Measurements from ENCODE around the gene RNF144B.

RNF144B gene

GRCh38 chr6:18412068-18412467 is 24.9 kb downstream of the RNF144B start:
- no peak for DNase-seq

GRCh38 chr6:18412644-18413043 is 25.5 kb downstream of the RNF144B start:
- no peak for DNase-seq

DNA sequence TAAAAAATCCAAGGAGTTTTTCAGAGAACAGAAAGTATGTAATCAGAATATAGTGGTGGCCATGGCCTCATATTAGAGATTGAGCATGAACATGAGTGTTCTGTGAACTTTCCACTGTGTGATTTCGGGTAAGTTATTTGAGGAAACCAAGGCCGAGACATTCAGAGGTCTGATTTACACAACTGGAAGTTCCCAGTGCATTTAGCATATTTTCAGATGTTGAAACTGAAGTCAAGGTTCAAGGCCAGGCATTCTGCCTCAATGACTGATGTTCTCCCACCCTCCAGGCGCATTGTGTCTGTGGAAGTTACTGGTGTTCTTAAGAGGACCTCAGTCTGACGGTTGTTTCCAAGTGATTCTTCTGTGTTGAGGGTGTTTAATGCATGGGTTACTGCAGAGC is 26.2 kb downstream of the RNF144B start:
- no peak for DNase-seq

DNA sequence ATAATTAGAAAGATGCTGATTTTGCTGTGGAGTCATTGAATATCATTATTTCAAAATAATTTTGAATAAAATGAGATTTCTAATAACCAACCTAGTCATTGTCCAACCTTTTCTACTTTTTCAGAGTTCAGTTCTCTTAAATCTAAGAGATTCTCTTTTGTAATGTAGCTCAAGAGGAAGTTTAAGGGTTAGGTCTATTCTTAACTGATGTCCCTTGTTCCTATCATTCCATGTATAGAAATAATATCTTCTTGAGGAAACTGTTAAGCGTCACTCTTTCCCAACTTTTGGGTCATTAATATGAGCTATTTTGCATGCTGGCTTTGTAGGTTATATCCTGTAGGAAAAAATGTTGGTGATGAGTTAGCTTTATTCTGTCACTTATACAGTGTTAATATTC is 27.0 kb downstream of the RNF144B start:
- no peak for DNase-seq

DNA sequence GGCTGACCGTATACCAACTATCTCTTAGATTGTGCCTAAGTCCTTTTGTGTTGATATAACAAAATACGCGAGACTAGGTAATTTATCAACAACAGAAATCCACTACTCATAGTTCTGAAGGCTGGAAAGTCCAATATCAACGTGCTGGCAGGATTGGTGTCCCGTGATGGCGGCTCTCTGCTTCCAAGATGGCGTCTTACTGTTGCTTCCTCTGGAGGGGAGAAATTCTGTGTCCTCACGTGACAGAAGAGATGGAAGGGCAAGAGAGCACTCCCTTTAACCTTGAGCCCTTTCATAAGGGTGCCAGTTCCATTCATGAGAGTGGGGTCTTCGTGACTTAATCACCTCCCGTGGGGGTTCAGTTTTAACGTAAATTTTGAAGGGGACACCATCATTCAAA is 28.1 kb downstream of the RNF144B start:
- DNase-seq: no peak

DNA sequence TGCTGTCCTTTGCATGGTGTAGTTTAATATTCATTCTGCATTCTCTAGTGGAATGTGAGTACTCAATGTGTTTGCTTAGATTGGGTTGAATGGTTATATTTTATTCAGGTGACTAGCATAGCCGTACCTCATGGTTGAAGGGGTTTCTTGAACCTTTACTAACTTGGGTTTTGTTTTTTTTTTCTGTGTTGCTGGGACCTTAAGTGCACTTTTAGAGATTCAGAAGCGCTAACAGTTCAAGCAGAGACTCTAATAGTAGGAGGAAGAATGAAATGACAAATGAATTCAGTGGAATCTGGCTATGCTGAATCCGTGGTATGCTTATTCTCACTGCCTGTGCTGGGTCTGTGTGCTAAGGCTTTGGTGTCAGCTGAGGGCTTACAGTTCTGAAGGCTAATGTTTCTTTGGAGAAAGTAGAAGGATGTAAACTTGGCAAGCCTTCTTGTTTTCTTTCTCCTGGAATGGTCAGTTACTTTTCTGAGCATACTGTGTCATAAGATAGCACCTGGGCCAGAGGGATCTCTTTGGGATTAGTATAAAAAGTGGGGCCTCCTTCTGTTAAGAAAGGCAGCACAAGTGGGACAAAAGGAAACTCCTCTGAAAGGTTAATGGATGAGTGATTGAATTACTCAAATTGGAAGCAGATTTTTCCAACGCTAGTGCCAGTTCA is 28.7 kb downstream of the RNF144B start:
- peak in 1 of 2 experiments; percentile 20 for DNase-seq

DNA sequence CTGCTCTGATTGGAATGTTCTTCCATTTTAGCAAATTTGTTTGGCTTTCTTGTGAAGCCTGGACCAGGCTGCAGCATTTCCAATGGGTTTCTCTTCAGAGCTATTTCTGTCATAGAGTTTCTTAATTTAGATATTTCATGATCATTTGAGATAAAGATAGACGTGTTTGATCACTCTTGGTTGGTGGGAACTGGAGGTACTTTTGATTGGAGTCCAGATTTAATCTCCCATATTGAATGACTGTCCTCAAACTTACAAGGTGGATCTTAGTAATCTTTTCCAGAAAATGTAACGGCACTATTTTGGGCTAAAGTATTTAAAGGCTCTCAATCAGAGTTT is 29.2 kb downstream of the RNF144B start:
- DNase-seq: no peak

GRCh38 chr6:18420328-18420727 is 33.2 kb downstream of the RNF144B start:
- no peak for DNase-seq

DNA sequence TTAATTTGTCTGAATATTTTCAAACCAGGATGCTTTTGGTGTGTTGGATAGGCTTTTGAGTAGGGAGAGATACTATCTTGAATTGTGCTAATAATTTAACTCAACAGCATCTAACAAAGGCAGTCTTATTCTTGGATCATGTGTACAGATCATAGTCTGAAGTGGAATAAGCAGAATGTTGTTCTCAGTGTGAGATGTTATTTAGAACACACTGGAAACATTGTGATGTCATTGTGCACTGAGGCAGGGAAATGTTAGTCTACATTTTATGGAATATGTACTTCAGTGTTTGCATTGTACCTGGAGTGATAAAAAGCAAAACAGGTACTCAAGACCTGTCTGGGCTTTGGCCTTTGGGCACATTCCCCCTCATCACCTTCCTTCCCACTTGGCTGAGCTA is 35.0 kb downstream of the RNF144B start:
- DNase-seq: no peak

DNA sequence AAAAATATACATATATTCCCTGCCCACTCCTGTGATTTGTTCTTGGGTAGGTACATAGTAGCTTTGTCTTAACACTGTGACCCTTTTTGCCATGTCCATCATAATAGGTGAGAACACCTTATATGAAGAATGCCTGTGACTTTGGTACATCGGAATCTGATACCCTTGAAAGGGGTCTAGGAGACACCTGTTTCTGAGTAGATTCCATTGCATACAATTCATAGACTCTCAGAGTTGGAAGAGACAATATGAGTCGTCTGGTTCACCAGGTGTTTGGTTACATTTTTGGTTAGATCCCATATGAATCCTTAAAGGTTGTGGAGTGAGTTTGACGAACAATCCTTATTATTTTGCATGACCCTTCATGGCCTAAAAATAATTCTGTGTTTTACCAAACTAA is 36.3 kb downstream of the RNF144B start:
- DNase-seq: no peak

- DNase-seq: no peak
Observed at GRCh38 chr6:18424201-18424600, 37.1 kb downstream of the RNF144B start.

DNA sequence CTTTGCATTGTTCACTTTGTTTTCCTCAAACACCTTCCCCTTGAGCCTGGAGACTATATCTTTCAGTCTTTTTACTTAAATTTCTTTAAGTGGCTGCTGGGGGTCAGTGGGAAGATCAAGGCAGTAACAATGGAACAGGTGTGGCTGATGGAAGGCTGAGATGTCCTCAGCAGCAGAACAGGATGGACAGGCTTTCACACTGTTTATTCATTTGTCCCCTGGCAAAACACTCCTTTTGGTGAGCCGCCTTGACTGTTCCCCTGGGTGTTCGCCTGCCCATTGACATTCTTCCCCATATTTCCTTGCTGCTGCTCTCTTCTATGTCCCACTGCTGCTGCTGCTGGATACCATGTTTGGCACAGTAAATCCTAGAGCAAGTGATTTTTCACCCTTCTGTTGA is 38.1 kb downstream of the RNF144B start:
- DNase-seq: no peak

DNA sequence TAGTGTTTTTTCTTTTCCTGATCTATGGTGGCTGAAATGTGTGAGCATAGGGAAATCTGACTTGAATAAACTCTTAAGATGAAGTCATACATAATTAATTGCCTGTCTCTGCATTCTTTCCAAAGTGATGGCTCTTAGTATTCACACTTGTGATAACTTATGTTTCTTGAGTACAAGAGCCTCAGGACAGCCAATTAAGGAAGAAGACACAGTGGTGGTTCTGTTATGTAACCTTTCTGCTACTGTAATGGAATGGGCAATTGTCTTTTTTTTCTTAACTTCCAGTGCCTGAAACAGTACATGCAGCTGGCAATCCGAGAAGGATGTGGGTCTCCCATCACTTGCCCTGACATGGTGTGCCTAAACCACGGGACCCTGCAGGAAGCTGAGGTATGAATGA is 40.1 kb downstream of the RNF144B start:
- DNase-seq: no peak

GRCh38 chr6:18429655-18430297 is 42.6 kb downstream of the RNF144B start:
- no peak for DNase-seq

DNA sequence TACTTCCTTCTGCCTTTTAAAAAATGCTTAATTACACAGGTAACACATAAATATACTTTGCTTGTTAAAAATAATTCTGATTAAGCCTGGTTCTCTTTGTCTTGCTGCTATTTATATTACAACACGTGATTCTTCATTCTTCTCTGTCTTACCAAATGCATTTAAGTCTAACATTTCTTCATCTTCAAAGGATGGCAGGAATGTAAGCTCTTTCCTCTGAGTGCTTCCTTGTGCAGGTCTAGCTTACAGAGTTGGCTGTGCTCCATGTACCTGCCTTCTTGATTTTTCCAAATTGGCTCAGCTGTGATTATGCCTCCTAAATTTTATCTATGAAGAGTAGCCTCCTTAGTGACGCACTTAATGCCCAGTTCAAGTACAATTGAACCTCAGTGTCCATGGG is 44.4 kb downstream of the RNF144B start:
- DNase-seq: no peak

DNA sequence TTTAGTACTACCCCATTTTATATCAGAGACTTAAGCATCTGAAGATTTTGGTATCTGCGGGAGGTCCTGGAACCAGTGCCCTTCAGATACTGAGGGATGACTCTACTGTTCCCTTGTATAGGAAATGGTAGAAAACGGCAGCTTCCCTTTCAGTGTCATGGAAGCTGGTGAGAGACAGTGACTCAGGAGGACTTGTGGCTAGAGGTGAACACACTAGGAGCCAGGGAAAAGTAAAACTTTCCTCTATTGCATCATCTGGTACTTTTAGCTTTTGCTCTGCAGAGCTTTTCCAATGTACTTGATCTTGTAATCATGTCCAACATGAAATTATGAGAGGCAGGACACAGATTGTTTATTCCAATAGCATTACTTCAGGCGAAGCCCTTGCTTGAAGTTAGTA is 45.0 kb downstream of the RNF144B start:
- no peak for DNase-seq

GRCh38 chr6:18432619-18433018 is 45.5 kb downstream of the RNF144B start:
- no peak for DNase-seq

- DNase-seq: no peak
Observed at GRCh38 chr6:18433059-18433458, 45.9 kb downstream of the RNF144B start.

- DNase-seq: no peak
Observed at GRCh38 chr6:18436341-18436740, 49.2 kb downstream of the RNF144B start.

DNA sequence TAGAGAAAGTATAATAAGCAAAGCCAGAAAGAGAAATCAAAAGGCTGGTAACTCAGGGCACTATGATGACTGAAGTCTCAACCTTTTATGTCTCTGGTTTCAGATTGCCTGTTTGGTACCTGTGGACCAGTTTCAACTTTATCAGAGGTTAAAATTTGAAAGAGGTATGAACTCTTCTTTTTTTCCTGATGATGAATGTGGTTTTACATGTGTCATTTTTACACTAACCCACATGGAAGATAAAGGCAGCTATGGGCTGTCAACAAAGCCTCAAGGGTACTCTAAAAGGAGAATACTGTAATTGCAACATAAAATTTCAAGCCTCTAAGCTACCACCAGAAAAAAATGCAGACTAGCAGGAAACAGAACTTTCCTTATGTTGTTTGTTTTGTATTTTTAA is 52.4 kb downstream of the RNF144B start:
- no peak for DNase-seq

- peak; percentile 19 to 54 for DNase-seq
Observed at GRCh38 chr6:18441251-18441979, 54.3 kb downstream of the RNF144B start.

GRCh38 chr6:18444111-18444510 is 57.0 kb downstream of the RNF144B start:
- no peak for DNase-seq

DNA sequence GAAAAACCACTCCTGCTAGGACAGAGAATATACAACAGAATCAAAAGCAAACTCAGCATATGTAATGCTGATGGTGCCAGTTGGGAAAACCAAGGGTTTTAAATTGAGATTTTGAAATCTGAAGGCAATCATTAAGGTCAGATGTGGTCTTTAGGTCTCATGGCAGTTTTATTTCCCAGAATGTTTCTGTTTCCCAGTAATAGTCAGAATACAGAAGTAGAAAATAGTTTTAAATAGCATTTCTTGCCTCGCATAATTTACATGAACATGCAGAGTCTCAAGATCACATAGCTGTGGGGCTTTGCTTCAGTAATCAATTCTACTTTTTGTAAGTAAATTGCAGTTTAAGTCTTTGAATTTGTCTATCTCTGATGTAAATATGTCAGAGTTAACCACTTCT is 58.1 kb downstream of the RNF144B start:
- DNase-seq: no peak

DNA sequence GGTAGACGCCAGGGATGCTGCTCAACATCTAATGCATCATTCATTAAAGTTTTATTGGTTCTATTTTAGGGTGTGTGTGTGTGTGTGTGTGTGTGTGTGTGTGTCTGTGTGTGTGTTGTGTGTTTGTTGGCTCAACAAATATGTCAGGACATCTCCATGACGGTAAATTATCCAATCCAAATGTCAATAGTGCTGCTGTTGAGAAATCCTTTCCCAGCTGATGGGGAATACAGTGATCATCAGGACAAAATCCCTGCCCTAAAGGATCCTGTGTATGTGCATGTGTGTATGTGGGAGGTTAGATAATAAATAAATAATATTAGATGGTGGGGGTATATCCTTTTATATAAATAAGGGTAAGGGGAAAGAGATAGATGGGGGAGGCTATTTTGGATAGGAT is 59.6 kb downstream of the RNF144B start:
- no peak for DNase-seq

GRCh38 chr6:18447552-18447951 is 60.4 kb downstream of the RNF144B start:
- DNase-seq: no peak
